ENCODE results near the gene CDKAL1. TPM values are rescaled to one million over a fixed set of nuclear protein-coding genes. Genes with fewer than 3 reads are reported as not detected.

Gene CDKAL1
- total RNA-seq, 1 donor from 2014 or later: 14.8 TPM

GRCh38 chr6:20554326-20554725 lies 20.1 kb downstream of the CDKAL1 start:
- DNase-seq (ENCODE audit: extremely low spot score, unreplicated experiment): no peak
- no peak for TF ChIP-seq CTCF (IDR thresholded peaks at IDR 0.05)
- no peaks in the 10 kb centered on the region for H3K27me3 Mint-ChIP-seq (ENCODE audit: unreplicated experiment)
- no peak overlapping the region for H3K27ac Mint-ChIP-seq (ENCODE audit: unreplicated experiment)
- no peak overlapping the region for H3K4me3 Mint-ChIP-seq (ENCODE audit: unreplicated experiment)
- H3K36me3 Mint-ChIP-seq (ENCODE audit: unreplicated experiment): peaks cover 20% of the 10 kb centered on the region
- H3K9me3 Mint-ChIP-seq (ENCODE audit: unreplicated experiment): no peaks in the 10 kb centered on the region
- no peaks in the 10 kb centered on the region for H3K4me1 Mint-ChIP-seq (ENCODE audit: unreplicated experiment)

GRCh38 chr6:20554817-20555216 lies 20.6 kb downstream of the CDKAL1 start:
- TF ChIP-seq CTCF (IDR thresholded peaks at IDR 0.05): no peak
- H3K9me3 Mint-ChIP-seq (ENCODE audit: unreplicated experiment): no peaks in the 10 kb centered on the region
- H3K27ac Mint-ChIP-seq (ENCODE audit: unreplicated experiment): no peak overlapping the region
- peaks cover under 1% of the 10 kb centered on the region for H3K4me1 Mint-ChIP-seq (ENCODE audit: unreplicated experiment)
- DNase-seq (ENCODE audit: extremely low spot score, unreplicated experiment): no peak
- H3K4me3 Mint-ChIP-seq (ENCODE audit: unreplicated experiment): no peak overlapping the region
- H3K36me3 Mint-ChIP-seq (ENCODE audit: unreplicated experiment): peaks cover 20% of the 10 kb centered on the region
- H3K27me3 Mint-ChIP-seq (ENCODE audit: unreplicated experiment): no peaks in the 10 kb centered on the region

GRCh38 chr6:20559924-20560551 lies 25.8 kb downstream of the CDKAL1 start:
- Mint-ChIP-seq H3K27me3 (ENCODE audit: unreplicated experiment) (no peaks in the 10 kb centered on the region), H3K27ac (ENCODE audit: unreplicated experiment) (no peak overlapping the region), H3K4me3 (ENCODE audit: unreplicated experiment) (no peak overlapping the region), H3K4me1 (ENCODE audit: unreplicated experiment) (peaks cover 12% of the 10 kb centered on the region), H3K36me3 (ENCODE audit: unreplicated experiment) (peaks cover 10% of the 10 kb centered on the region), H3K9me3 (ENCODE audit: unreplicated experiment) (no peaks in the 10 kb centered on the region)
- no peak for DNase-seq (ENCODE audit: extremely low spot score, unreplicated experiment)
- peak; percentile 44 for TF ChIP-seq CTCF (IDR thresholded peaks at IDR 0.05)

GRCh38 chr6:20563377-20563776 lies 29.1 kb downstream of the CDKAL1 start:
- H3K27me3 Mint-ChIP-seq (ENCODE audit: unreplicated experiment): no peaks in the 10 kb centered on the region

GRCh38 chr6:20564269-20564668 lies 30.0 kb downstream of the CDKAL1 start:
- Mint-ChIP-seq H3K4me3 (ENCODE audit: unreplicated experiment) (no peak overlapping the region), H3K27ac (ENCODE audit: unreplicated experiment) (no peak overlapping the region), H3K9me3 (ENCODE audit: unreplicated experiment) (no peaks in the 10 kb centered on the region), H3K27me3 (ENCODE audit: unreplicated experiment) (no peaks in the 10 kb centered on the region), H3K36me3 (ENCODE audit: unreplicated experiment) (peaks cover 4% of the 10 kb centered on the region), H3K4me1 (ENCODE audit: unreplicated experiment) (peaks cover 18% of the 10 kb centered on the region)
- TF ChIP-seq CTCF (IDR thresholded peaks at IDR 0.05): peak; percentile 64
- DNase-seq (ENCODE audit: extremely low spot score, unreplicated experiment): no peak

More at GRCh38 chr6:20563377-20563776, 29.1 kb downstream of the CDKAL1 start:
- Mint-ChIP-seq H3K9me3 (ENCODE audit: unreplicated experiment) (no peaks in the 10 kb centered on the region), H3K27ac (ENCODE audit: unreplicated experiment) (no peak overlapping the region), H3K4me3 (ENCODE audit: unreplicated experiment) (no peak overlapping the region), H3K36me3 (ENCODE audit: unreplicated experiment) (peaks cover 2% of the 10 kb centered on the region), H3K4me1 (ENCODE audit: unreplicated experiment) (peaks cover 18% of the 10 kb centered on the region)
- DNase-seq (ENCODE audit: extremely low spot score, unreplicated experiment): no peak
- TF ChIP-seq CTCF (IDR thresholded peaks at IDR 0.05): no peak

All from osteocyte (in vitro differentiated cells).